HG02970 (cell line): ENCODE results near the gene IFT88.

ENCODE experiments used
- ATAC-seq: cut with Tn5 transposase; IDR thresholded peaks from one replicate; pipeline ENCODE4 v1.9.1; 2021; ENCODE audit warnings: mild to moderate bottlenecking, moderate library complexity, moderate number of reproducible peaks; ENCODE audit not compliant: unreplicated experiment, low FRiP score

IFT88 gene

GRCh38 chr13:20711301-20712044 lies 144.5 kb downstream of the IFT88 start:
- no peak for ATAC-seq

- no peak for ATAC-seq
These were observed 146.0 kb downstream of the IFT88 start for GRCh38 chr13:20713014-20713376.

- no peak for ATAC-seq
These were observed 146.8 kb downstream of the IFT88 start for GRCh38 chr13:20713751-20714150.

DNA sequence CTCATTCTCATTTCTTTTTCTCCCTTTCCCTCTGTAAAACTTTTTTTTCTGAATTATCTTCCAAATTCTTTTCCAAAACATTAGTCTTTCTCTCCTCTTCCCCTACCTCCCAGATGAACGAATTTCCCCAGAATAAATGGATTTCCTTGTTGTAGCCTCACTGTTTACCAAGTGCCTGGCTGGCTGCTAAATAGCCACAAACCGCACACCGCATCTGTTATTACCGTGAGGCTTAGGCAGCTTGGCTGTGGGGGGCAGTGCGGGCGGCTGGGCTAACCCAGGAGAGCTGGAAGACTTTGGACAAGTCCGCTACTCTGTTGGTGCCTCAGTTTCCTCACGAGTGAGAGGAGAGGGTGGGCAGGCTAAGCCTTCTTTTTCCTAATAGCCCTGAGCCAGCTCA lies 147.2 kb downstream of the IFT88 start:
- ATAC-seq = no peak

DNA sequence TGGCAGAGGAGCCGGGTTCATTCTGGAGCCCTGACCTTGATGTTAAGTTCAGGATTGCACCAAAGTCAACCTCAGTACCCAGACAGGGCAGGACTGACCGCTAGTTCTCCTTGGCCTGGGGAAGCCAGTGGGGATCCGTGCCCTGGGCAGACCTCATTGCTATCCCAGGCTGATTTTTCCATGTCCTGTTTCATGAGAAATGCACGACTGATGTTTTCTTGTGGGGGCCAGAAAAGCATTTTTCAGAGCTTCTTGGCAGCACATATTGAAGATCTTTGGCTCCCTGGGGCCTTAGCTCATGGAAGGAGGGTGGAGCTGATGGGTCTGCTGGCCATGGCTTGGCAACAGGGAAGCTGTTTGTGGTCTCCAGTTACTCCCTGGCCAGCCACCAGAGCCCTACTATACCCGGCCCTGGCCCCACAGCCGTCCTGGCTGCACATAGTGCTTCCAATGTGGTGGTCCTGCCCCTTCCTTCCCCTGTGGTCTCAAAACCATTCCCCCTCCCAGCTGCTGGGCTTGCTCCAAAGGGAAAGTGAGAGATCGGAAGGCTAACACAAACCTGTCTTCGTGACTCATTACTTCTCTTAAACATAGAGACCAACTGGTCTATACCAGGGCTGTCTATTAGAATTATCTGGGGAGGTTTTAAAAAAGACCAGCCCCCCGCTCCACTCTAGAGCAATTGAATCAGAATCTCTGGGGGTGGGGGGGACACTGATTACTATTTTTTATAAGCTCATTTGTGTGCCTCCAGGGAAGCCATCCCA lies 147.8 kb downstream of the IFT88 start:
- no peak for ATAC-seq

DNA sequence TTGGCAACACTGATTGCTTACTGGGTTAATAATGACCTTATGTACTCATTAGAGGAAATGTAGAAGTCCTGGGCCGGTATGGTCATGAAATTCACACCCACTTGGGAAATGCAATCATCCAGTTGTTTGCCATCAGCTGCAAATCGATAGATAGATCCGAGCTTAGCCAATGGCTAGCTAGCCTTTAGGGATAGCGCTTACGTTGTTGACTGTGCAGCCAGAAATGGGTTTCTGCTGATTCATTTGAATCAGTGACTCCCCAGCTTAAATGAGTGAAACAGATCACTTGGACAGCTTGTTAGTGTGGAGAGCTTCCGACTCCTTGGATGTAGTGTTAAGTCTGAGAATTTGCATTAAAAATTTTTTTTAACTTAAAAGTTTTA lies 148.4 kb downstream of the IFT88 start:
- ATAC-seq = no peak

DNA sequence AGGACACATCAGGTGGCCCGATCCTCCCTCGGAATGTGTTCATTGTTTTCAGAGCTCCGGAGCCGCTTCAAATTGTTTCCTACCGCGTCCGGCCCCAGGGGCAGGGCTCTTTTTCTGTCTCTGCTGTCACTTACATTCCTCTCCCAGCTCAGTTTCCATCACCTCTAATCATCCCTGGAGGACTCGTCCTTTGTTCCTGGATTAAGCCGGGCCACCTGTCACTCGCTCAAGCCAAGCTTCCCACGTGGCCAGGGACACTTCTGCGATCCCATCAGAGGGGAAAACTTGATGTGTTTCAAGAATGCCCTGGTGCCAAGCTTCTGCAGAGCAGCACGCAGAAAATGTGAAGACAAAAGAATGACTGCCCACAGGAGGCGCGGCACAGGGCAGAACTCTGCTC lies 150.0 kb downstream of the IFT88 start:
- no peak for ATAC-seq

DNA sequence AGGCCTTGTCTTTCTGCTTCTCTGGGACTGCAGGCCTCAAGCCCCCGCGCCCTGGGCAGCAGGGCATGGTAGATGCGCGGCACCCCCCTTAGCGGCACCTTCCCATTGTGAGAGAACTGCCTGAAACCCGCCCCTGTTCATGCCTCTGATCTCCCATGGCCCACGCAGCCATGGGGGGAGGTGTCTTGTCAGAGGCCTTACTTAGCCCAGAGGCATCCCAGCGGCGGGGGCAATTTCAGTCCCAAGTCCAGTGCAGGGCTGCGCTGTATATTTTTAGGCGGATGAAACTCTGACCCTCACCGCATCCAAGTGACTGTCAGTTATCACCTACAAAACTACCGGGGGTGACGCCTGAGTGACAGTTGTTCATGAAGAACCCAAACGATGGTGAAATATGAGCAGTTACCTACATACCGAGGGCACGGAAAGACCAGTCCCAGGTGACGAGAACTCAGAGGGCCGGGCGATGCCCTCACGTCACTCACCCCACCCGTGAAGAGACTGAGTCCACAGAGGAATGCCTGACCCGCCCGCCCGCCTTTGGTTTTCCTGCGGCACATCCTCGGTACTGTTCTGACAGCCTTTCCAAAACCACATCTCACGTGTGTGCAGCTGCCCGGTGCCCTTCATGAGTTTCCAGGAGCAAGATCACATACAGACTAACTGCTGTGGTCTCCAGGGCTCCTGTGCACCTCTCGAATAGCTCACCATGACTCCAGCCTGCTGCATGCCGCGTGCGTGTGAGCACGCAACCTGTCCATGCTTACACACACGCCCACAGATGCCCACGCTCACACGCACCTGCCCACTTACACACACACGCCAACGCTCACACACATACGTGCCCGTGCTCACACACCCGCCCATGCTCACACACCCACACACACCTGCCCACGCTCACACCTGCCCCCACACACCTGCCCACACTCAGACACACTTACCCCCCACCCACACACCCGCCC lies 150.9 kb downstream of the IFT88 start:
- no peak for ATAC-seq

- ATAC-seq = no peak
These were observed 152.1 kb downstream of the IFT88 start for GRCh38 chr13:20718958-20719566.

DNA sequence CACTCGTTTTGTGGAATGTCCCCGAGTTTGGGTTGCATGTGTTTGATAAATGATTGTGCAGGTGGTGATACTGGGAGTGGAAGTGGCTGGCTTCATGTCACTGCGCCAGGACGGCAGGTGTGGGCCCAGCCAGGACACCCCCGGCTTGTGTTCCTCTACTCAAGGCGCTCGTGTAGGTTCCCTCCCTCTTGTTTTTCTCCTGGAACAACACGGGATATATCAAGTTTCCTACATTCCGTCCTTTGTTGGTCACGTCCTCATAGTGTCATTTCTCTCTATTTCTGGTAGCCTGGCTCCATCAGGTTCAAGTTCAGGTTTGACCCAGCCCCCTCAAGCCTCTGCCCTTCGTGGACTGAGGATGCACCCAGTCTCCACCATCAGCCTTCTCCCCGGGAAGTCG lies 152.8 kb downstream of the IFT88 start:
- ATAC-seq = no peak

DNA sequence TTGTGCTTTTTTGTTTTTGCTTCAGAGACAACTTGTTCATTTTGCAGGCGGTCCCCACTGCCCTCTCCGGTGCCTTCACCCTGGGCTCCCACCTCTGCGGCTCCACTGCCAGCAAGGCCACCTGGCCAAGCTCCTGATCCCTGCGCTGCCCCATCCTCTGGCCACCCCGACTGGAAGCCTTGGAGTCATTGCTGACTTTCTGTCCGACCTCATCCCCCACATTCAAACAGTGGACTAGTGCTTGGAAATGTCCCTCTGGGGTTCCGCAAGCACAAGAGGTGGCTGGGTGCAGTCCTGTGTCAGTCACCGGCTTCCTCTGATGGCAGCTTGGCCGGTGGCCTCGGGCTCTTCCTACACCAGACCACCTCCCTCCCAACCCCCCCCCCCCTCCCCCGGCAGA lies 153.5 kb downstream of the IFT88 start:
- no peak for ATAC-seq

DNA sequence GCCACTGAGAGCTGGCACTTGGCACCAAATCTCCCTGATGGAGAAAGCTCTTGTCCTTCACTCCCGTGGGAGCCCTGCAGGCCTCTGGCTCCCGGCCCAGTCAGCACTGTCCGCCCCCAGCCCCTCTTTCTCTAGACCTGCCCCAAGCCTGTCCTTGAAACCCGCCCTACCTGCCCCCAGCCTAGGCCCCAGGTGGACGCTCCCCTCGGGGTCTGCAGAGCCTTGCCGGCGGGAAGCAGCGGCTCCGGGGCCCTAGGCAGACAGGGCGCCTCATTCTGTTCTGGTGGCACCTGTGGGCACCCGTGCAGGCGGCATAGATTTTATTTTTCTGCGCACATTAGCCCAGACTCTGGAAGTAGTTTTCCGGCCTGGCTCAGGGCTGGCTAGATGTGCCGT lies 154.1 kb downstream of the IFT88 start:
- ATAC-seq = no peak

- ATAC-seq = no peak
These were observed 154.7 kb downstream of the IFT88 start for GRCh38 chr13:20721454-20722357.

GRCh38 chr13:20727856-20728255 lies 160.9 kb downstream of the IFT88 start:
- ATAC-seq = no peak

- ATAC-seq = no peak
These were observed 161.8 kb downstream of the IFT88 start for GRCh38 chr13:20728579-20729311.

GRCh38 chr13:20729633-20730585 lies 163.0 kb downstream of the IFT88 start:
- no peak for ATAC-seq

- ATAC-seq = no peak
These were observed 171.7 kb downstream of the IFT88 start for GRCh38 chr13:20738616-20739015.

GRCh38 chr13:20740021-20740420 lies 173.1 kb downstream of the IFT88 start:
- ATAC-seq = no peak
